T-helper 9 cell (primary cell): ENCODE data around the gene FFAR2.

Experiments used
- DNase-seq: peaks from one replicate; pipeline ENCODE4 v3.0.0-alpha.2; 2020

The FFAR2 gene

DNA sequence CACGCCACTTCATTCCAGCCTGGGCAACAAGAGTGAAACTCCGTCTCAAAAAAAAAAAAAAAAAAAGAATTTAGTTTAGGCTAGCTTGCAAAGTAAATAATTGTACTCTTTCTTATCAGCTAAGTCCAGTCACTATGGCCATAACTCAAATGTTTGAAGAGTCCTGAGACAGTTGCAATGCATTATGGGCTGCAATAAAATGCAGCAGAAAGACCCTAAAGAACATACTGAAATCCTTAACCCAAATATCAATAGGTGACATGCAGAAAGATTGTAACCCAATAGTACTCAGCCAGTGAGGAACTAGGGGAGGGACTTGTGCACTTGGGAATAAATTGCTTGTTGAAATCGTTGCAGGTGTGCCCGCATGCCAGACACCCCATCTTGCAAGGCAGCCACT lies 20.9 kb upstream of the FFAR2 start:
- no peak for DNase-seq

DNA sequence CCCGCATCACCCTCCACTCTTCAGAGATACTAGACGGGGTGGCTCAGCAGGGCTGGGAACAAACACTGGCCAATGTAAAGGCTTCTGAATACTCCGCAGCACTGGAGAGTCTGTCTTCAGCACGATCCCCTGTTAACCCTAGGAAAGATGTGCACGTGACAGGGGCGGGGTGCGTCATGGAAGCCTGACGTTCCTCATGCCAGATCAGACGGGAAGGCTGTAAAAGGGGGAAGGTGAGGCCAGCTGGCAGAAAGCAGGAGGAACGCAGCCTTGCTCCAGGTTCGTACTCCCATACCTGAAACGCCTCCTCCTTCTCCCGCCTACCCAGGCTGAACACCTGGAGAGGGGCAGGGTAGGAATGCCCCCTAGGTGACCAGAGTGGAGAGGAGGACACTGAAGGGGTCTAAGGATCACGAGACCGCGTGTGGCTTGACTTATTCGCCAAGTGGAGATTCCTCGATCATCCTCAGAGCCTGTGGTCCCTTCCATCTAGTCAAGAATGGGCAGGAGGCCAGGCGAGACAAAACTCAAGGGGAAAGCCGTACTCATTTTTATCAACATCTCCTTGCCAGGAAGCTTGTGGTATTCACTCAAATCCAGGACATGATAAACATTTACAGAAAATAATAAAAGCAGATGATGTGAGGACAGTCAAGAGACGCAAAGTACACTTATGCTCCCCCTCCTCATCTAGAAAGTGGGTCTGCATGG lies 18.2 kb upstream of the FFAR2 start:
- DNase-seq = no peak

DNA sequence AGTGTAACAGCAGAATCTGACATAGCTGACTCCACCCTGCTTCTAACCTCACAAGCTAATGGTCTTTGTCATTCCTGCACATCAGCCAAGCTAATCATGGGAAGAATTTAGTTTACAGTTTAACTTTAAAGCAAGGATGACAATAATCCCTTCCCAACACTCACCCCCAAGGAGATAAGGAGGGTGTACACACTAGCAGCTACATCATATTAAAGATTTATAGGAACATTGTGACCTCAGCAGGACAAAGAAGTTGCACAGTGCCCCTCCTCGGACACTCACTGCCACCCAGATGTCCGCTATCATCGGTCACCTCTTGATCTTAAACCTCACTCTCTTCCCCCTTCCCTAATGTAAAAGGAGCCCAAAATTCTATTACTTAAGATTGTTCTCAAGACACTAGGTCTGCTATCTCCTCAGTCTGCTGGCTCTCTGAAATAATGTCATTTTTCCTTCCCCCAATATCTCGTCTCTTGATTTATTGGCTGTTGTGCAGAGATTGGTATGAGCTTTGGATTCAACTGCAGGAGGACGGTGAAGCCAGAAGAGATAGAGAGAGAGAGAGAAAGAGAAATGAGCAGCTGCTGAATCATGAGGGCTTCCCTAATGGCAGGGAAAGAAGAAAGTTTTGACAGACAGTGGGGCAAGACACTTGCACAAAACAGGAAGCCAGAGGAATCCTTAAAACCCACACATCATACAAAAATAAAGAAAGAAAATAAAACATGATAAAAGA lies 17.5 kb upstream of the FFAR2 start:
- DNase-seq = no peak

GRCh38 chr19:35431145-35431807 lies 16.8 kb upstream of the FFAR2 start:
- no peak for DNase-seq

- no peak for DNase-seq
Measured at GRCh38 chr19:35432911-35433310, 15.1 kb upstream of the FFAR2 start.

GRCh38 chr19:35433448-35433847 lies 14.6 kb upstream of the FFAR2 start:
- DNase-seq = no peak

DNA sequence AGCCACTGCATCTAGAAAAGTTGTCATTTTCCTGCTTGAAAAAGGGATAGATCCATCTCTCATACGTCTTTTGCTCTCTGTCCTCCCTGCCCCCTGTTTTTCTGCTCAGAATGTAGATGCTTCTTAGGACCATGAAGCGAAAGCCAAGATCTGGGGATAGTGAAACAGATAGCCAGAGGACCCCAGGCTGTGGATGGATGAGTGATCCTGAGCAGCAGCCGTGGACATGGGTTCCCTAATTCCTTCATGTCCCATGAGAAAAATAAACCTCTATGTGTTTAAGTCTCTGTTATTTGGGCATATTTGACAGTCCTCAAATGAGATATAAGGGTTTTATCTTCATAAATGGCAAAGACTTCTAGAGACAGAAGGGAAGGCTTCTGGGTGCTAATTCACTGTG lies 12.2 kb upstream of the FFAR2 start:
- no peak for DNase-seq

- no peak for DNase-seq
Measured at GRCh38 chr19:35436477-35437405, 11.3 kb upstream of the FFAR2 start.

GRCh38 chr19:35437406-35437951 lies 10.6 kb upstream of the FFAR2 start:
- DNase-seq = no peak

- no peak for DNase-seq
Measured at GRCh38 chr19:35438096-35438495, 10.0 kb upstream of the FFAR2 start.

DNA sequence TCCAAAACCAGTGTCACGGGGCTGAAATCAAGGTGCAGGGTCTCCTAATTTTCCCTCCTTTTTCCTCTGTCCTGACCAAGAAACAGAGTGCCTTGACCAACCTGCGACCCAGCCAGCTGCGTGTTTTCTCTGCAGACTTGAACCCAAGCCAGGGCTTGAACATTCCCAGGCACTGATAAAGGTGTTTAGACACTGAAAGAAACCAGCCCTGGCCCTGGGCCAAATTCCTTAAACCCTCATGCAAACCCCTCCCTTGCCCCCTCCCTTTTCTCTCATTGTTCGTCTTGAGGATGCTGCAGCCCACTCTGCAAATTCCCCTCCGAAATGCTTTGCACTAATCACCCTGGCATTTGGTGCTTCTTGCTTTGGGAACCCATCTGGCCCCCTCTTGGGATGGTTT lies 9.5 kb upstream of the FFAR2 start:
- DNase-seq = no peak

- no peak for DNase-seq
Measured at GRCh38 chr19:35439921-35440320, 8.1 kb upstream of the FFAR2 start.

GRCh38 chr19:35442091-35442490 lies 6.0 kb upstream of the FFAR2 start:
- DNase-seq = no peak

- DNase-seq = no peak
Measured at GRCh38 chr19:35444735-35445134, 3.3 kb upstream of the FFAR2 start.

DNA sequence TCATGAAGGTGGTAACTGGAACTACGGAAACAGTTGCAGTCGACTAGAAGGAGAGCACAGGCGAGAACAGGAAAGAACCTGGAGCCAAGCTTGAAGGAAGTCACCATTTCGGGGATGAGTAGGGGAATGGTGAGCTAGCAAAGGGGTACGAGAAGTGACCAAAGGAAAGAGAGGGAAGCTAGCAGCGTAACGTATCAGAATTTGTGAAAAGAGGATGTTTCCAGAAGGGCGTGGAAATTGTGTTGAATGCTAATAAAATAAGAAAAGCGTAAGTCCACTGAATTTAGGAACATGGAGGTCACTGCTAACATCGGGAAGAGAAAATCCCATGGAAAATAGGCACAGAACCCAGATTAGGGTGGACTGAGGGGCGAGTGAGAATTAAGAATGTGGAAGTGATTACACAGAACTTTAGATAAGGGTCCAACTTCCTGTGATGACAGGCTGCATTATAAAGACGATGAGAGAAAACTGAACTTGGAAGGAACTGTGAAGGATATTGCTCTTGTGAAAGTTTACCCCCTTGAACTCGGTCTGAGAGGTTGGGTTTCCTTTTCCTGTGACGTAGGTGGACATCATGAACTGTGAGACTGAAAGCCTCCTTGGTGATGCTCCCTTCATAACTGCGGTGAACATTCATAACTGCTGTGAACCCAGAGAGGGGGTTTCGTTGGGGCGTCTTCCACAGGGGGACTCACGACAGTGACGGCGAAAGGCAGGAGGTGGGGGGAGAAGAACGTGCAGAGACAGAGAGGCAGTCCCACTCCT lies 2.0 kb upstream of the FFAR2 start:
- peak; percentile 9 for DNase-seq

- DNase-seq = no peak
Measured at GRCh38 chr19:35449359-35450043, 1.4 kb downstream of the FFAR2 start.

DNA sequence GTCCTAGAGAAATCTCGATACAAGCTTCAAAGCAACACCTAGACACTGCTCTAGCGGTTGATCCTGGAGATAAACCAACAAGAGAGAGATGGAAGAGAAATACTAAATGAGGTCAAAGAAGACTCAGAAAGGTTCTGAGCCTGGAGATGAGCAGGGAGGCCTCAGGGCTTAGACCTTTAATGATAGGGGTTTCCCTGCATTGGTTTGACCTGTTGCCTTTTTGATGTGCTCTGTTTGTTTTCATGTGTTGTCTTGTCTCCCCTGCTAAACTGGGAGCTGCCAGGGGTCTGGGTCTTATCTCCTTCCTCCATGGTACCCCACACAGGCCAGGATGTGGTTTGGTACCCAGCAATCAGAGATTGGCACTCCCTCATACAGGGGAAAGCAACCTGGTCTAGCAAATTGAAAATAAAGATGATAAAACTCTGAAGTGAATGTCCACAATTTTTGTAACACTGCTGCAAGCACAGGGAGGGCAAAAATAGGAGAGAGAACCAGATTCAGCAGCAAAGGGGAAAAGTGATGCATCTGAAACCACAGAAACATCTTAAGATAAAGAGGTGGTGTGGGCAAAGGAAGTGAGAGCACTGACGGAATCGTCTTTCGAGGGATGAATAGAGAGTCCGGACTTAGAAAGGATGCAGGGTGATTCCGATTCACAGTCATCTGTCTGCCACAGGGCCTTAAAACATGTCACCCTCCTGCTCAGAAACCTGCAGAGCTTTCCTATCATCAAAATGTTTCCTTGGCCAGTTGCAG lies 3.5 kb downstream of the FFAR2 start:
- no peak for DNase-seq

GRCh38 chr19:35454663-35455062 lies 6.6 kb downstream of the FFAR2 start:
- no peak for DNase-seq

DNA sequence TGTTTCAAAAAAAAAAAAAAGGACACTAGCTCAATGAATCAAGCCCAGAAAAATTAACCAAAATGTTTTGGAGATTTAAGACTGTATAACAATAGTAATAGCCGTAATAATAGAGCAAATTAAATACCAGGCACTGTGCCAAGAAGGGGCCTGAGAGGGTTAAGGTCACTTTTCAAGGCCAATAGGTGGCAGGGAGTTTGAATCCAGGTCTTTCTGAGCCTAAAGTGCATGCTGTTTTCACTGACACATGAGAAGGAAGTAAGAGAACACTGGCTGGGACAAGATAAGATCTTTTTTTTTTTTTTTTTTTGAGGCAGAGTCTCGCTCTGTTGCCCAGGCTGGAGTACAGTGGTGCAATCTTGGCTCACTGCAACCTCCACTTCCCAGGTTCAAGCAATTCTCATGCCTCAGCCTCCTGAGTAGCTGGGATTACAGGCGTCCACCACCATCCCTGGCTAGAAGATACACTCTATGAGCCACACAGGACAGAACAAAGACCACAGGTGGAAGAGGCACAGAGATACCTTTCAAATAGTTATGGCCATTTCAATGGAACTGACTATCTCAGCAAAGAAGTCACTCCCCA lies 7.7 kb downstream of the FFAR2 start:
- no peak for DNase-seq

DNA sequence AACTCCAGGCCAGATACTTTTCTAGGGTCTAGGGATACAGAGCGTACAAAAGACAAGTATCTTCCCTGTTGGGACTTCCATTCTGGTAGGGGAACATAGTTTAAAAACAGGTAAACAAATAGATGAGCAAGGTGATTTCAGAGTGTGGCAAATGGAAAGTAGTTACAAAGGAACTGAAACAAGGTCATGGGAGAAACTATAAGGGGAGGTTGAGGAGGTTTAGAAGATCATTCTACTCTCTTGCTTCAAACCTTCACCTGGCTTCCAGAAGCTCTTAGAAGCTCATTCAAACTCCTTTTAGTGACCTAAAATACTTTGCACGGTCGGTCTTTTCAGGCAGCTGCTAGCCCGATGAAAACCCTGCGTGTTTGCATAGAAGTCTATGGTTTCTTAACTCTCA lies 9.1 kb downstream of the FFAR2 start:
- DNase-seq = no peak
